ENCODE measurements around the gene PRR5L. TPM values are rescaled to one million over a fixed set of nuclear protein-coding genes. Genes with fewer than 3 reads are reported as not detected.

The PRR5L gene
- total and polyA plus RNA-seq, 8 donors: 10.6 to 27.0 (median 17.4) TPM

- no peak for TF ChIP-seq CTCF (IDR thresholded peaks at IDR 0.05)
- Histone ChIP-seq H3K9me3 (no peaks in the 10 kb centered on the region), H3K36me3 (no peaks in the 10 kb centered on the region), H3K4me1 (no peaks in the 10 kb centered on the region), H3K4me3 (no peak overlapping the region), H3K27ac (no peak overlapping the region), H3K27me3 (peaks cover 0 to 30% of the 10 kb centered on the region in 2 donors)
- DNase-seq (no peak), ATAC-seq (no peak)
- intact Hi-C loops (cut with DNase I): loop anchor here in 1 of 2 donors (5.0 to 10.0 kb wide), 4 partner anchors 106 to 644 kb away; partner anchors contain the start of gene FJX1
These were observed 35.0 kb upstream of the PRR5L start for GRCh38 chr11:36261094-36261493.

- ATAC-seq: no peak
- peaks cover 0 to 21% of the 10 kb centered on the region in 2 donors for H3K27me3 ChIP-seq
- H3K4me3 ChIP-seq: no peak overlapping the region
- no peaks in the 10 kb centered on the region for H3K4me1 ChIP-seq
- H3K27ac ChIP-seq: no peak overlapping the region
- H3K36me3 ChIP-seq: no peaks in the 10 kb centered on the region
- H3K9me3 ChIP-seq: no peaks in the 10 kb centered on the region
- TF ChIP-seq CTCF (IDR thresholded peaks at IDR 0.05): no peak
- DNase-seq: no peak
- intact Hi-C loops (cut with DNase I): loop anchor here in 1 of 2 donors (5.0 to 10.0 kb wide), 4 partner anchors 109 to 647 kb away; partner anchors contain the start of gene FJX1
These were observed 31.8 kb upstream of the PRR5L start for GRCh38 chr11:36264011-36264972.

GRCh38 chr11:36264973-36265344 is 31.1 kb upstream of the PRR5L start:
- no peaks in the 10 kb centered on the region for H3K36me3 ChIP-seq
- ATAC-seq: no peak
- H3K27me3 ChIP-seq: peaks cover 0 to 21% of the 10 kb centered on the region in 2 donors
- TF ChIP-seq CTCF (IDR thresholded peaks at IDR 0.05): no peak
- DNase-seq: no peak
- no peaks in the 10 kb centered on the region for H3K9me3 ChIP-seq
- intact Hi-C loops (cut with DNase I): loop anchor here in 1 of 2 donors (5.0 to 10.0 kb wide), 4 partner anchors 110 to 648 kb away; partner anchors contain the start of gene FJX1
- H3K27ac ChIP-seq: no peak overlapping the region
- H3K4me1 ChIP-seq: no peaks in the 10 kb centered on the region
- no peak overlapping the region for H3K4me3 ChIP-seq

- Histone ChIP-seq H3K27me3 (peaks cover 0 to 12% of the 10 kb centered on the region in 2 donors), H3K9me3 (no peaks in the 10 kb centered on the region), H3K4me1 (no peaks in the 10 kb centered on the region), H3K4me3 (no peak overlapping the region), H3K36me3 (peaks cover 0 to 4% of the 10 kb centered on the region in 2 donors), H3K27ac (no peak overlapping the region)
- peak in 3 of 4 donors; percentile 33 to 82 (median 58) for DNase-seq
- ATAC-seq: peak; percentile 90
- intact Hi-C loops (cut with DNase I): loop anchor here in 1 of 2 donors (10.0 kb wide), 3 partner anchors 111 to 451 kb away; no protein-coding TSS in a partner anchor
- peak; percentile 74 to 86 for TF ChIP-seq CTCF (IDR thresholded peaks at IDR 0.05)
These were observed 30.1 kb upstream of the PRR5L start for GRCh38 chr11:36265793-36266628.
